NCI-H2107 (cell line): ENCODE data around the gene E2F4.

Source experiments
- DNase-seq: peaks from one replicate; lab custom pipeline; 2025; lab: John Stamatoyannopoulos, UW

Gene E2F4

DNA sequence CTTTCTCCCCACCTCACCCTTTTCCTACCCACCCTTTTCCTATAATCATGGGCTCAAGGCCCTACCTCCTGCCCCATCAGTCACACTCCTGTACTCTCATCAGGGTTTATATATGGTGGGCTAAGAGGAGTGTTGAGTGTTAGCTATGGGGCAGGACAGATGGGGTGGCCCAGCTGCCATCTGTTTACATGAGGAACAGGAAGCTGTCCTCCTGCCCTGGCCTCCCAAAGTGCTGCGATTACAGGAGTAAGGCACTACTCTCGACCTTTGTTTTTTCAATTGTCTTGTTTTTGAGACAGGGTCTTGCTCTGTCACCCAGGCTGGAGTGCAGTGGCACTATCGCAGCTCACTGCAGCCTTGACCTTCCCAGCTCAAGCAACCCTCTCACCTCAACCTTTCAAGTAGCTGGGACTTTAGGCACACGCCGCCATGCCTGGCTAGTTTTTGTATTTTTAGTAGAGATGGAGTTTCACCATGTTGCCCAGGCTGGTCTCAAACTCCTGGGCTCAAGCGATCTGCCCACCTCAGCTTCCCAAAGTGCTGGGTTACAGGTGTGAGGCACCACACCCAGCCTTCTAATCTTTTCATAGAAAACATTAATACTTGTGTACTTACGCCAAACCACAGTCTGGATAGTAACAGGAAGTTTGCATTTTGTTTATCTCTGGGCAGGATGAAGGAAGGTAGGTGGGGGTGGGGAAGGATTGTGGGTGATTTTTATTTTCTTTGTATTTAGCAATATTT lies 33.9 kb upstream of the E2F4 start:
- no peak for DNase-seq

DNA sequence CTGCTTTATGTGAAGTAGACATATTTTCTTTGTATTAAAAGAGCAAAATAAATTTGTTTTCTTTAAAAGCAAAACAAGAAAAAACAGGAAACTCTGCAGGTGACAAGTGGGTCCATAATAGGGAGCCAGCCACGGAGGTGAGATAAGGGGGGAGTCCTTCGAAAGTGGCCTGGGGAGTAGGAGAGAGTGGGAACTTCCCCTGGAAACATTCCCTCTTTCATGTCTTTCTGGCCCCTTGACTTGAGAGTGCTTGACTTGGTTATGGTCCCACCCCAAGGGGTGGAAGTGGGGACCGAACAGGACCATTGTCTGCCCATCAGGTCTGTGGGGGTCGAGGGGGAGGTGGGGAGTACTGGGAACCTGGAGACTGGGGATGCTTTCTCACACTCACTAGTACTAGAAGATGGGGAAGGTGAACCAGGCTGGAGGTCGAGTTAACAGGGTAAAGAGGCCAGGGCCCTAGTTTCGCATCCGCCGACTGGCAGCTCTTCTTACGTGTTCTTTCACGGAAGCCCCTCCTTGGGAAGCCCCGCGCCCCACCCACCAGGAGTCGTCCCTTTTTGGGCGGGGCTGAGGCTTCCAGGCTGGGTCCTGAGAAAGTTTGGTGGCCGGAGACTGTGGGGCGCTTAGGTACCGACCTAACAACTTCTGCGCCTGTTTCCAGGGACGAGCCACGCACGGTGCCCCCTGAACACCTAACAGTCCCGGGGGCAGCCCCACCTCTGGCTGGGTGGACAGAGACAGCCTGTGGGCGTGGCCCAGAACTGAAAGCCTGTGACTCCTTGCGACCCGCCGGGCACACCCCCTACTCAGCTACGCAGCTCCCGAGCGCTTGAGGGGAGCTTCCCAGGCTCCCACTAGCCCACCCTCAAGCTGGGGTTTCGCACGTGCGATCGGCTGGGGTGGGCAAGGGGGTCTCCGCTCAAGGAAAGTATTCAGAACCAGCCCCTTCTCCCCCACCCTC lies 33.0 kb upstream of the E2F4 start:
- DNase-seq = no peak

DNA sequence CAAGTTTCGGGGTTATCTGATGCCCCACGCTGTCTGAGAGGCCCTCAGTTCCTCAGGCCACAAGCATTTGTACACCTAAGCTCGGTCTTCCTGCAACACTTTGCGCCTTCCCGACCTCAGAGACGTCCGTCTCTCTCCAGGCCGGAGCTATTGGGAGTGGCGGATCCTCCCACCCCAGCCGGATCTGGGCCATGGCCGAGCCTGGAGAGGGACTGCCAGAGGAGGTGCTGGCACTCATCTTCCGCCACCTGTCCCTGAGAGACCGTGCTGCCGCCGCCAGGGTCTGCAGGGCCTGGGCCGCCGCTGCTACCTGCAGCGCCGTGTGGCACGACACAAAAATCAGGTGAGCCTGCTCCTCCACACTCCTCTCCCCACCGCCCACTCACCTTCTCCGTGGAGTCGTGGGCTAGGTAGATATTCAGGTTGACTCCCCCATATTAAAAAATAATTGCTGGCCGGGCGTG lies 30.3 kb upstream of the E2F4 start:
- DNase-seq = no peak

DNA sequence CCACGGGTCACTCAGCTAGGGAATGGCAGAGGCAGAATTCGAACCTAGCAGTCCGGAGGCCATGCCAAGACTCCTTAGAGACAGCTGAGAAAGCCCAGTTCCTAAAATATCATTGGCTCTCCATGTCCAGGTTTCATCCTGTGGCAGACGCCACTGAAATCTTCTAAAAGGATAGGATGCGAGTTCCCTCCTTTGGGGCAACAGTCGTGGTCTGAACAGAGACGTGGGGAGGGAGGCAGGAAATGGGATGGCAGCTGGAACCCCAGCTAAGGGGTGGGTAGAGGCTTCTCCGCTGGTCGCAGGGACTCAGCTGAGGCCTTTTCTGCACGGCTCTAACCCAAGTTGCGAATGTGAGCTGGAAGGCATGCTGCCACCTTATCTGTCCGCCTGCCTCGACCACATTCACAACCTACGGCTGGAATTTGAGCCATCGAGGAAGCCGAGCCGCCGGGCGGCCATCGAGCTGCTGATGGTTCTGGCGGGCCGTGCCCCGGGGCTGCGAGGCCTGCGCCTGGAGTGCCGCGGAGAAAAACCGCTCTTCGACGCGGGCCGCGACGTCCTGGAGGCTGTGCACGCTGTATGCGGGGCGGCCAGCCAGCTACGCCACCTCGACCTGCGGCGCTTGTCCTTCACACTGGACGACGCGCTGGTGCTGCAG lies 29.3 kb upstream of the E2F4 start:
- no peak for DNase-seq

- peak; percentile 70 for DNase-seq
These were observed 28.6 kb upstream of the E2F4 start for GRCh38 chr16:67163164-67163998.

DNA sequence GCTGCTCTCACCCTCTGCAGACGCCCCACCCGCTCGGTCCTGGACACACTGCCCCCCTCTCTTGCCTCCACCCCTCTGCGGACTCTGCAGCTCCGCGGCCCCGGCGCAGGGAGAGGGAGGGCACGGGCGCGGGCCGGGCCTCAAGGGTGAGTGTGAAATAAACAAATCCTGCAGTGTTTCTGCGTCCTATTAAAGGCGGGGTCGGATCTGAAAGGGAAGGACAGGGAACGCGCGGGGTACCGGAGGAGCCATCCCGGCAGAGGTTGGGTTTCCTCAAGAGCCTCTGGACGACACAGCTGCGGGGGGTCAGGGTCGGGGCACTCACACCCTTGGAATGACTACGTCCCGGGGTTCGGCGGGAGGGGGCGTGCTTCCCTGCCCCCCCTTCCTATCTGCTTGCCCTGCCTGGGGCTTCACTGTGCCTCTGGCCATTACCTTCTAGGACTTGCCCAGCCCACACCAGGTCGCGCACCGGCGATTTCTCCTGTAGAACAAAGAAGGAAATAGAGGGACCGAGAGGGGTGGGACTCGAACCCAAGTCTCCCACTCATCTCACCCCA lies 27.9 kb upstream of the E2F4 start:
- DNase-seq = no peak

- DNase-seq = no peak
These were observed 27.3 kb upstream of the E2F4 start, which contains the start of gene HSF4 for GRCh38 chr16:67164599-67165061. Gene HSF4 (plus strand): TSS chr16:67164745. CDS start chr16:67164812, 67 bp downstream.

GRCh38 chr16:67165121-67166078 lies 26.6 kb upstream of the E2F4 start:
- DNase-seq = no peak

- no peak for DNase-seq
These were observed 25.8 kb upstream of the E2F4 start for GRCh38 chr16:67166110-67166547.

DNA sequence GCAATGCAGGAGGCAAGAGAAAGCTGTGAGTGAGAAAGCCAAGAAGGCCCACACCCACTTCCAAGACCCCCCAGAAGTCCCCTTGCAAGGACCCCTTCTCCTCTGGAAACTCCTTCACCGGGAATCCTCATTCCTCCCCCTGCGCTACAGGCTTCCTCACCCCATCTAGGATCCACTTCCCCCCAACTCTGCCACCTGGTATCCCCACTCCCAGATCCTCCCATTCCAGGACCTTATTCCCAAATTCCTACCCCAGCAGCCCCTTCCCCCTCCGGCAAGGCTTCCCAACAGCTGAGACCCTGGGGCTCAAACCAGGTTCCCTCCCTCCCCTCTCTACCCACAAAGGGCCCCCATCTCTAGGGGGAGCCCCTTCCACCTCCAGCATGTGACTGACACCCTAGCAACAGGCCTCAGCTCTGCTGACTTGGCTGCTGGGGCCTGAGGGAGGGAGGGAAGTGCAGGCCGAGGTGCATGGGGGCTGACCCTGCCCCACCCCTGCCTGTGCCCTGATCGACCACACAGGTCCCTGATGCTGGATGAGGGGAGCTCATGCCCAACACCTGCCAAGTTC lies 25.3 kb upstream of the E2F4 start:
- DNase-seq = no peak

- no peak for DNase-seq
These were observed 24.4 kb upstream of the E2F4 start for GRCh38 chr16:67167588-67167987.

GRCh38 chr16:67169011-67169451 lies 22.9 kb upstream of the E2F4 start:
- no peak for DNase-seq

GRCh38 chr16:67169642-67170167 lies 22.2 kb upstream of the E2F4 start:
- DNase-seq = no peak

DNA sequence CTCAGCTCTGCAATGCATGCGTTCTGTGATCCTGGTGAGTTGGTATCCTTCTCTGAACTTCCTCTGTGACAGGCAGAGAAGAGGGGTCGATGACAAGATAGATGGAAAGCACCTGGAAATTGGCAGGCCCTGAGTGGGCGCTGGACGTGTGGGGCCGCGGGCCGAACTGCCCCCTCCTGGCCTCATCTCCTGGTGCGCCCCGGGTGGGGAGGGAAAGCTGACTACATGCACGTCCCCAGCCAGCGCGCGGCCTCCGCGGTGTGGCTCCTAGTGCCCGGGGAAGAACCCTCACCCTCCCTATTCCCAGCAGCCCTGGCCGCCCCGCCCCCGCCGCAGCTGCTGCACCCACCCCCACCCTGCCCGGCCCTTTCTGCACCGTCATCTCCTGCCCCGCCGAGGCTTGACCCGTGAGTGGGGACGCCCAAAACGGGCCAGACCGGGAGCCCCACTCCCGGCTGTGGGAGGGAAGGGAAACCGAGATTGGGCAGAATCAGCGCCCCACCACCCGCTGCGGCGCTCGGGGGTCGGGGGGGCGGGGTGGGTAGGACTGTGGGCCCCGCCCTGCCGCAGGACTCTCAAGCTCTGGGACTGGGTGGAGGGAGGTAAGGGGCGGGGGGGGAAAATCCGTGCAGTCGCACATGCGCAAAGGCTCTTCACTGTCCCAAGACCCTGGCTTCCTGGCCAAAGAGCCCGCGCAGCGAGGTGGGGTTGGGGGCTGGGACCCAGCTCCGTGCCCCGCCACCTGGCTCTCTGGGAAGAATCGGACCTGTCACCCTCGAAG lies 21.6 kb upstream of the E2F4 start, which contains the start of gene NOL3:
NOL3 (plus strand) TSS at position 371 of the 781 bp plus-strand sequence.
- peak; percentile 52 for DNase-seq

GRCh38 chr16:67170949-67171649 lies 20.9 kb upstream of the E2F4 start:
- no peak for DNase-seq

- DNase-seq = no peak
These were observed 18.6 kb upstream of the E2F4 start for GRCh38 chr16:67173323-67173722.
